GM21367 (cell line): ENCODE measurements around the gene KXD1.

ENCODE experiments used
- ATAC-seq: cut with Tn5 transposase; IDR thresholded peaks from one replicate; pipeline ENCODE4 v1.9.1; 2021; ENCODE audit not compliant: unreplicated experiment

Gene KXD1

GRCh38 chr19:18612051-18612771 is 54.5 kb downstream of the KXD1 start:
- ATAC-seq, result no peak

GRCh38 chr19:18612772-18613588 is 55.3 kb downstream of the KXD1 start, which contains the start of gene TMEM59L:
Gene TMEM59L (plus strand): TSS chr19:18612870. CDS start chr19:18612959, 89 bp downstream.
- ATAC-seq, result no peak

- ATAC-seq, result no peak
Measured at GRCh38 chr19:18613589-18614234, 56.0 kb downstream of the KXD1 start.

- no peak for ATAC-seq
Measured at GRCh38 chr19:18616023-18616422, 58.4 kb downstream of the KXD1 start.

GRCh38 chr19:18617562-18617961 is 59.9 kb downstream of the KXD1 start:
- ATAC-seq, result no peak

- no peak for ATAC-seq
Measured at GRCh38 chr19:18618236-18618635, 60.6 kb downstream of the KXD1 start.
